Stimulated activated CD8-positive, alpha-beta memory T cell treated with anti-CD3 and anti-CD28 coated beads, Interleukin-15, amount 100 ng/mL, for 4 hours (primary cell): ENCODE measurements around the gene USHBP1.
A peak's percentile ranks its signal among the peaks of the same experiment; 100 is the strongest.

Source experiments
- DNase-seq, 2 donors: peaks; one replicate each; pipeline ENCODE4 v3.0.0-alpha.2; 2020; ENCODE audit warnings: low read depth in 2 of 2

USHBP1 gene

DNA sequence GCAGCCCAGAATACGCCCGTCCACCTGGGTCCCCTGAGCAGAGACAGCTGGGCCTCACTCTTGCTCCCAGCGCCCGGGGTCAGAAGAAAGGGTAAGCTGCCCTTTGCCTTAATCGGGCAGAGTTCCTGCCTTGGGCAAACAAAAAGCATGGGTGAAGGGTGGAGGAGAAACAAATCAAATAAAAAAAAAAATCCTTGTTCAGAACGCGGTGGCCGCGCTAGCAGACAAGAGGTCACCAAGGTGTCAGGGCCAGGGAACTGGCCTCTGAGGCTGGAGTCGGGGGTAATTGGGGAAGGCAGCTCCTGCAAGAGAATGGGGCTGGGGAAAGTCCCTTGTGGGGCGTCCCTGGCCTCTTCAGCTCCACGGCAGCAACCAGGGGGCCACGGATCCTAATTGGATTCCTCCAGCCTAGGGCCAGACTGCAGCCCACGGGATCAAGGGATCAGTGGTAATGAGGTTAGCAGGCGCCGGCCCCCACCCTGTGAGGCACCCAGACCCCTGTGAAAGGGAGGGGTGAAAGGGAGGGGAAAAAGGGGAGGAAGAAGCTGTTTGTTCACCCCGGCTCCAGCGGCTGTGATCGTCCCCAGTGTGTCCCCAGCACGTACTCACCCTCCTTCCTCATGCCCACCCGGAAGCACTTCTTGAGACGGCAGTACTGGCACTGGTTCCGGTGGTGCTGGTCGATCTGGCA lies 24.3 kb downstream of the USHBP1 start:
- DNase-seq = no peak

- DNase-seq = no peak
These were observed 26.5 kb downstream of the USHBP1 start for GRCh38 chr19:17237747-17238706.

DNA sequence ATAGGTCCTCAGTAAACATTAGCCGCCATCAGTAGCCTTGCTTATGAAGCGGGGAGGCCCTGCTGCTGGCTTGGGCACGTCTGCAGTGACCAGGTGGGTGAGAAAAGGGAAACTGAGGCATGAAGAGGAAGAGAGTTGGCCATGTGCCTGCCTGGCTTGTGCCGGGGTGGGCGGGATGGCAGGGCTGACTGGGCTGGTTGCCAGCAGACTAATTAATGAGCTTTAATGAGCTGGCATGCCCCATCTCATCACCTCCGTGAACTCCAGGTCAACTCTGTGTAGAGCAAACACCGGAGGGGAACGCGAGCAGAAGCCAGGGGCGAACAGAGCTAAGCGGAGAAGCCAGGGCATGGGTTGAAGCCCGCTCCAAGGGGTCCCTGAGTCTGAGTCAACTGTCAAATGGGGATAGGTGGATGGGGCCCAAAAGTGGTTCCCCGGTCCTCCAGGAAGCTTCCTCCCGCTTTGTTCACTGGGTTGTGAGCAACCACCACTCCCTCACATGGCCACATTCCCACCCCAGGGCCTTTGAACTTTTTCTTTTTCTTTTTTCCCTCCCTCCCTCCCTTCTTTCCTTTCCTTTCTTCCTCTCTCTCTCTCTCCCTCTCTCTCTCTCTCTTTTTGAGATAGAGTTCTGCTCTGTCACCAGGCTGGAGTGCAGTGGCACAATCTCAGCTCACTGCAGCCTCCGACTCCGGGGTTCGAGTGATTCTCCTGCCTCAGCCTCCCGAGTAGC lies 27.6 kb downstream of the USHBP1 start:
- no peak for DNase-seq

- no peak for DNase-seq
These were observed 28.4 kb downstream of the USHBP1 start for GRCh38 chr19:17235971-17236777.

GRCh38 chr19:17235300-17235970 lies 29.1 kb downstream of the USHBP1 start:
- peak; percentile 39 to 53 for DNase-seq

DNA sequence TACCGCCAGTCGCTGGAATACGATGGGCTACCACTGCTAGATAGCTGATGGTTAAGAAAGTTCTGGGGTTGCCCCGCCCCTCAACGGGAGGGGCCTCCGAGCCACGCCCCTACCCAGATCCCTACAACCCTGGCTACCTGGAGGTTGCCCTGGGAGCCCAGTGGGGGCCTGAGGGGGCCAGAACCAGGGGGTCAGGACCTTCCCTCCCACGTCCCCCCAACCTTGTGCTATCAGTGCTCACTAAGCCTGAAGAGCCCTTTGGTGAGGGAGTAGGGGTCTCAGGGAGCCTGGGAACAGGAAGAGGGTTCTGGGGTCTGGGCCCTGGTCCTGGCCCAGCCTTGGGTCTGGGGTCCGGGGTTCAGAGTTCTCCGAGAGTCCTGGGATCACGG lies 29.6 kb downstream of the USHBP1 start:
- DNase-seq = peak in 1 of 2 donors; percentile 37

DNA sequence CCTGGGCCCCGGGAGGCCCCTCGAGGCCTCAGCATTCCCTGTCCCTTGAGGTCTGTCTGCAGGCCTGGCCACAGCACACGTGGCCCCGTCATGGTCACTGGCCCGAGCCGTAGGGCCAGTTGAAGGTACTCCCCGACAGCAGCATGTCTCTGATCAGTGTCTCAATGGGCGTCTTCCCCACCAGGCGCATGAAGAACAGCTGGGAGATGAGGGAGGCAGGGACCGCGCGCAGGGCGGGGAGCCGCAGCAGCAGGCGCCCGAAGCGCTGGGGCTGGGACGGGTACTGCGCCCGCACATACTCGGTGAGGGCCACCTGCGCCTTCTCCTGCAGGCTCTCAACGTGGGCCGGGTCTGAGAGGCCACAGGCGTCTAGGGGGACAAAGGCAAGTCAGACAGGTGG lies 32.3 kb downstream of the USHBP1 start:
- DNase-seq = no peak

DNA sequence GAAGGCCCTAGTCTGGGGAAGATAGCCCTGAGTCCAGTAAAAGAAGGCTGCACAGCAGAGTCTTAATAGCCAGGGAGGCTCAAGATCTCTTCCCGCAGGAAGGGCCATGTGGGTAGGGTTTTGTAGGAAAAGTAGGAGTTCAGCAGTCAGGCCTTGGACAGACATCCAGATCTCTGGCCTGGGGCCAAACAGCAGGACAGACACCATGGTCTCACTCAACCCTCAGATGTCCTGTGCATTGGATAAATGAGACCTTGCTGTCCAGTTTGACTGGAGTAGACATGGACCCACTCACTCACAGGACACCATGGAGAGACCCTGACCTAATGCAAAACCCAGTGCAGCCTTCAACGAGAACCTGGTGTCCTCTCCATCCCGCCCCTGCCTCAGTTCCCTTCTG lies 34.7 kb downstream of the USHBP1 start:
- DNase-seq = no peak

DNA sequence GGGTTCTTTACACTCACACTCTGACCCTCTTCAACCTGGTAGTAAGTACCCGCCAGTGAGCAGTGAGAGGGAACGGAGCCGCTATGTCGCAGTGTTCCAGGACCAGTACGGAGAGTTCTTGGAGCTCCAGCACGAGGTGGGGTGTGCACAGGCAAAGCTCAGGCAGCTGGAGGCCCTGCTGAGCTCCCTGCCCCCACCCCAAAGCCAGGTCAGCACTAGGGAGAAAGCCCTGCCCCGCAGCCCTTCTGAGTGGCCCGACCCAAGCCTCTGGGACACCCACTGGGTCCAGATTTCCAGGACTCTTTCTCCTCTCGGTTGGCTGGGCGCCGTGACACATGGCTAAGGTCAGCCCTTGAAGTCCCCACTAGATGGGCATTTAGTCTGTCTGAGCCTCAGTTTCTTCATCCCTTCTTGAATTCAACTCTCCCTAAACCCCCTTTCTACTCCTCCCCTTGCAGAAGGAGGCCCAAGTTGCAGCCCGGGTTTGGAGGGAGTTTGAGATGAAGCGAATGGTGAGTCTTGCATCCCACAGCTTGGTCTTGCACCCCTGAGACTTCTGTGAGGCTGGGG lies 36.7 kb downstream of the USHBP1 start:
- no peak for DNase-seq

DNA sequence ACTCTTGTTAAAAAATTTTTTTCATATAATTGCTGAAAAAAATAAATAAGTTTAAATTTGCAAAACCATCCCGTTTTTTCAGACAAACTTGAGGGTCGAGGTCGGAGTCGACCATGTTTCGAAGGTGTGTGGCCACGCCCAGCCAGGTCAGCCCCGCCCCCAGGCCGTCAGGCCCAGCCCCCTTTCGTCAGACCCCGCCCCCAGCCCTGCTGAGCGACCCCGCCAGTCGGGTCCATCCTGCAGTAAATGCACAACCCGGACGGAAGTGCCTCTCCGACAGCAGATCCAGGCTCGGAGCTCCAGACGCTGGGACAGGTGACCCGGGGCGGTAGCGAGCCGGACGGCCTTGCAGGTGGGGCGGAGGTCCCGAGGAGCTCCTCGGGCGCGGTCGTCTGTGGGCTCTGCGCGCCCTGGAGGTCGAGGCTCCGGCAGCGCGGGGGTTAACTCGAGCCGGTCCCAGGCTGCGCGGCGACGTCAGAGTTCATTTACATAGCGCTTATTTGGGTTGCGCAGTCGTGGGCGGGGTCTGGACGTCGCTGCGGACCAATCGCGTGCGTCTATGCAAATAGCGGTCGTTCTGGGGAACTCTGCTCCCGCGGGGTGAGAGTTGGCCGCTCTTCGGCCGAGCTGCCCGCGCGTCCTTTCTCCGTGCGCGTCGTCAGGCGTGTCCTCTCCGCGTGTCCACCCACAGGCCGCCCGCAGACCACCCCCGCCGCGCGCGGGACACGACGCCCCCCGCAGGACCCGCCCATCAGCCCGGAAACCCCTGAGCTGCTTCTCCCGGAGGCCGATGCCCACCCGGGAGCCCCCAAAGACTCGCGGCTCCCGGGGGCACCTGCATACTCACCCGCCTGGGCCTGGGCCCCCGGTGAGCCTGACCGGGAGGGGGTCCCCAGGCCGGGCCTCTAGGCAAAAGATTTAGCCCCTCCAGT lies 38.3 kb downstream of the USHBP1 start, which contains the start of gene OCEL1:
TSS of gene OCEL1 (plus strand) at position 225 of the 932 bp plus-strand sequence. CDS start at position 247, 22 bp downstream.
- peak; percentile 94 to 95 for DNase-seq

DNA sequence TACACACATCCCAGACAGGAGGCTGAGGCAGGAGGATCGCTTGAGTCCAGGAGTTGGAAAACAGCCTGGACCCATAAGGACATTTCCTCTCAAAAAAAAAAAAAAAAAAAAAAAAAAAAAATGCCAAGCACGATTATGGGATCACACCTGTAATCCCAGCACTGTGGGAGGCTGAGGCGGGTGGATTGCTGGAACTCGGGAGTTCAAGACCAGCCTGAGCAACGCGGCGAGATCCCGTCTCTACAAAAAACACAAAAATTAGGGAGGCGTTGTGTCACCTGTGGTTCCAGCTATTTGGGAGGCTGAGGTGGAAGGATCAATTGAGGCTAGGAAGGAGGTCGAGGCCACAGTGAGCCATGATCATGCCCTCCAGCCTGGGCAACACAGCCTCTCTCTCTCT lies 39.5 kb downstream of the USHBP1 start:
- no peak for DNase-seq

DNA sequence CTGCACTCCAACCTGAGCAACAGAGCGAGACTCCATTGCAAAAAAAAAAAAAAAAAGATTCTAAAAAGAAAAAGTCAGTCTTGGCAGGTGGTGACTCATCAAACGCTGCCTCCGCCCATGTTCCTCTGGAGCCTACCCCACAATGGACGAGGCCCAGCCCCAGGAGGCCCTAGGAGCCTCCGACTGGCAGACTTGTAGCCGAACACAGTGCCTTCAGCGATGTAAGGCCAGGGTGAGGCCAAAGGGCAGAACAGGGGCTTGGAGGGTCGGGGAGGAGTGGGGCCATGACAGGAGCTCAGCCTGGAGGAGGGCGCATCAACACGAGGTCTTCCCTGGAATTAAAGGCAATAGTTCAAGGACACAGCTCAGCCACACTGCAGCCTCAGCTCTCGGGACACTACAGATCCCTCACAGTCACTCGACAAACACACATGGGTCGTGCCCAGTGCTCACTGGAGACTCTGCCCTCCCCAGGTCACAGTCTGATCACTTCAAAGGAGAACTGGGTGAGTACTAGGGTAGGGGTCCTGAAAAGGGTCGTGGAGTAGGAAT lies 44.3 kb downstream of the USHBP1 start:
- no peak for DNase-seq

DNA sequence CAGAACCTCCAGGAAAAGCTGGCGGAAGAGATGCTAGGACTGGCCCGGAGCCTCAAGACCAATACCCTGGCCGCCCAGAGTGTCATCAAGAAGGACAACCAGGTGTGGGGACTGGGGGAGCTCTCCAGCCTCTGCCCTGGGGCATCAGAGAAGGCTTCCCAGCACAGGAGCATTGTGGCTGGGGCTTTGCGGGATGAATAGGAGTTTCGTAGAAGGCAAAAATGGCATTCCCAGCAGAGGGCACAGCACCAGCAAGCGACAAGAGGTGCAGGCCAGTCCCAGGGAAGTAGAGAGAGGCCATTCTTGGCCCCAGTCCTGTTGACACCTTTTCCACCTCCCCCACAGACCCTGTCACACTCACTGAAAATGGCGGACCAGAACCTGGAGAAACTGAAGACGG lies 45.3 kb downstream of the USHBP1 start:
- no peak for DNase-seq

GRCh38 chr19:17216058-17216670 lies 48.4 kb downstream of the USHBP1 start:
- no peak for DNase-seq

- peak; percentile 69 to 70 for DNase-seq
These were observed 49.2 kb downstream of the USHBP1 start, which contains the start of gene USE1 for GRCh38 chr19:17215127-17215971. Gene USE1 (plus strand): TSS chr19:17215357. CDS start chr19:17215406, 49 bp downstream.

- no peak for DNase-seq
These were observed 49.9 kb downstream of the USHBP1 start for GRCh38 chr19:17214508-17215126.

GRCh38 chr19:17213334-17213733 lies 51.2 kb downstream of the USHBP1 start:
- no peak for DNase-seq
